GM12878 (cell line): Measurements from ENCODE around the gene PIK3R3. TPM values are rescaled to one million over a fixed set of nuclear protein-coding genes. Genes with fewer than 3 reads are reported as not detected.

ENCODE experiments used
- ATAC-seq: fragments of 200-7000 bp; cut with Tn5 transposase; 3 replicates; pipeline ENCODE4 v1.9.1; 2020; ENCODE audit warnings: mild to moderate bottlenecking, moderate library complexity
- BruUV-seq: library from RNA; stranded (reverse); fragments of 400-500 nt; replicated peaks from 2 replicates; lab custom pipeline; 2021; lab: Mats Ljungman, UMichigan
- CTCF ChIA-PET: fragments of 300-600 bp; sonication (Branson Sonifier 250); formaldehyde crosslinking; extraction: SDS; loops from one replicate; lab custom pipeline; 2021; ENCODE audit warnings: inconsistent platforms; lab: Yijun Ruan, JAX
- POLR2A ChIA-PET: fragments of 350-600 bp; formaldehyde crosslinking; extraction: SDS; loops from one replicate; lab custom pipeline; 2021; ENCODE audit warnings: inconsistent platforms; lab: Charles Lee
- RAD21 ChIA-PET: fragments of 300-600 bp; sonication (Branson Sonifier 250); formaldehyde crosslinking; loops from one replicate; lab custom pipeline; 2023; ENCODE audit warnings: antibody characterized with exemption; ENCODE audit not compliant: unreplicated experiment; lab: Charles Lee
- SMC1A ChIA-PET: fragments of 300-600 bp; sonication (Branson Sonifier 250); formaldehyde crosslinking; loops from one replicate; lab custom pipeline; 2023; ENCODE audit not compliant: unreplicated experiment, uncharacterized antibody; lab: Charles Lee
- DNase-seq: peaks from one replicate; pipeline ENCODE4 v3.0.0-alpha.2; 2011; ENCODE audit warnings: low read depth, low spot score
- FAIRE-seq: peaks from 3 replicates; lab custom pipeline; 2011; peaks lifted over from hg19 to GRCh38; lab: Jason Lieb, UNC
- H2AFZ ChIP-seq: 2 replicates; pipeline ENCODE4 v1.6.0; 2011; ENCODE audit warnings: low read depth, low read length, control low read depth; ENCODE audit not compliant: control insufficient read depth
- H3K27ac ChIP-seq: 2 replicates; pipeline ENCODE4 v1.5.1; 2011; ENCODE audit warnings: control low read depth; ENCODE audit not compliant: control insufficient read depth, insufficient read depth
- H3K27me3 ChIP-seq, 2 experiments: replicated peaks in 1 of 2; 2 replicates each; pipeline versions ENCODE4 v1.6.0 to v1.6.1; 2011; ENCODE audit warnings: low read length in 1 of 2; ENCODE audit not compliant: control insufficient read depth in 2 of 2, insufficient read depth in 2 of 2
- H3K36me3 ChIP-seq, 2 experiments: 2 replicates each; pipeline ENCODE4 v1.5.1; 2011; ENCODE audit warnings: low read length in 1 of 2; ENCODE audit not compliant: control insufficient read depth in 2 of 2, insufficient read depth in 2 of 2
- H3K4me1 ChIP-seq: 2 replicates; pipeline ENCODE4 v1.6.1; 2011; ENCODE audit warnings: mild to moderate bottlenecking, low read length, moderate library complexity, mixed read lengths; ENCODE audit not compliant: control insufficient read depth, insufficient read depth
- H3K4me2 ChIP-seq: 2 replicates; pipeline ENCODE4 v1.6.0; 2011; ENCODE audit warnings: control low read depth; ENCODE audit not compliant: control insufficient read depth, insufficient read depth
- H3K4me3 ChIP-seq: fragments of 200-600 bp; sonication (generic); 2 replicates; pipeline ENCODE4 v1.5.1; 2016
- H3K79me2 ChIP-seq: 2 replicates; pipeline ENCODE4 v1.6.0; 2011; ENCODE audit warnings: low read length; ENCODE audit not compliant: control insufficient read depth, insufficient read depth
- H3K9ac ChIP-seq: 2 replicates; pipeline ENCODE4 v1.8.0; 2011; ENCODE audit warnings: low read length, control low read depth, mixed read lengths; ENCODE audit not compliant: control insufficient read depth, insufficient read depth
- H3K9me3 ChIP-seq: replicated peaks from 3 replicates; pipeline ENCODE4 v1.5.1; 2011; ENCODE audit warnings: mild to moderate bottlenecking, low read length; ENCODE audit not compliant: control insufficient read depth, insufficient read depth
- H4K20me1 ChIP-seq: 2 replicates; pipeline ENCODE4 v1.6.0; 2011; ENCODE audit not compliant: control insufficient read depth, insufficient read depth
- EGR1 ChIP-seq, 2 experiments: IDR thresholded peaks; 1 replicate in 1 of 2; 2 replicates in 1 of 2; pipeline ENCODE4 v1.6.1; 2011 to 2012; ENCODE audit warnings: low read depth in 2 of 2, low read length in 2 of 2, borderline replicate concordance in 1 of 2, mild to moderate bottlenecking in 1 of 2, moderate library complexity in 1 of 2
- KAT2A ChIP-seq: conservative IDR thresholded peaks from 2 replicates; pipeline ENCODE4 v1.6.1; 2011; ENCODE audit warnings: low read depth, low read length; ENCODE audit not compliant: control insufficient read depth
- SMARCA5 ChIP-seq: fragments of 450-650 bp; IDR thresholded peaks from 2 replicates; pipeline ENCODE4 v1.6.1; 2017; ENCODE audit warnings: mild to moderate bottlenecking
- SUZ12 ChIP-seq: fragments of 200-600 bp; sonication (generic); IDR thresholded peaks from one replicate; pipeline ENCODE4 v1.6.1; 2018; ENCODE audit warnings: antibody characterized with exemption, mild to moderate bottlenecking; ENCODE audit not compliant: unreplicated experiment
- TCF3 ChIP-seq: IDR thresholded peaks from 2 replicates; pipeline ENCODE4 v1.6.1; 2012; ENCODE audit warnings: low read depth, mild to moderate bottlenecking, low read length, borderline replicate concordance; ENCODE audit not compliant: insufficient read depth
- ZNF622 ChIP-seq: fragments of 450-650 bp; IDR thresholded peaks from 2 replicates; pipeline ENCODE4 v1.6.1; 2017; ENCODE audit warnings: mild to moderate bottlenecking, inconsistent platforms
- WGBS: methylation state at CpG from one replicate; pipeline ENCODE4 v1.1.6; 2016; ENCODE audit warnings: low lambda C conversion rate; ENCODE audit not compliant: insufficient replicate concordance, insufficient coverage; ENCODE audit errors: missing lambda C conversion rate; 5-methylcytosine and 5-hydroxymethylcytosine counted together
- in situ Hi-C: fragments of 300-500 bp; cut with MboI; formaldehyde crosslinking; loops from 9 replicates; pipeline ENCODE4 v1.14.3; 2018; ENCODE audit warnings: mixed read lengths
- intact Hi-C: fragments of 100-400 bp; cut with micrococcal nuclease; formaldehyde crosslinking; loops from one replicate; pipeline ENCODE4 v1.14.2; 2022; ENCODE audit not compliant: unreplicated experiment
- polyA plus RNA-seq, 11 experiments: library from polyadenylated mRNA; depleted of rRNA in 4 of 11; unstranded in 6 of 11; stranded (reverse) in 5 of 11; fragments of >200 nt; fragmentation: Nextera tagmentation in 4 of 11; fragmentation: Illumina TruSeq in 1 of 11; extraction: Ambion mirVana in 4 of 11; extraction: Trizol in 1 of 11; gene quantifications; 1 replicate in 1 of 11; 2 replicates in 10 of 11; pipeline versions ENCODE4 v1.2.1 to v1.2.3, GENCODE V29; 2011 to 2016; ENCODE audit warnings: inconsistent platforms in 2 of 11, missing spikeins in 2 of 11, low read depth in 1 of 11
- total RNA-seq, 4 experiments: library from RNA; depleted of rRNA in 3 of 4; stranded (reverse); fragments of >200 nt in 3 of 4; fragmentation: Illumina TruSeq in 1 of 4; extraction: Trizol in 1 of 4; gene quantifications; 2 replicates each; pipeline versions ENCODE4 v1.2.1 to v1.2.3, GENCODE V29; 2013 to 2021
- TF ChIP-seq, protein P1 (sequence below): fragments of 450-650 bp; IDR thresholded peaks from 2 replicates; pipeline ENCODE4 v1.6.1; 2017; ENCODE audit warnings: antibody characterized with exemption, mild to moderate bottlenecking, moderate library complexity
- TF ChIP-seq, protein P2 (sequence below): IDR thresholded peaks from 2 replicates; pipeline ENCODE4 v1.6.1; 2011; ENCODE audit warnings: low read depth, low read length, improper control_type of control experiment, borderline replicate concordance
- TF ChIP-seq, protein P3 (sequence below), 3 experiments: IDR thresholded peaks in 2 of 3; conservative IDR thresholded peaks in 1 of 3; 2 replicates each; pipeline ENCODE4 v1.5.1; 2011; ENCODE audit warnings: low read depth in 3 of 3, low read length in 3 of 3, mild to moderate bottlenecking in 3 of 3, control low read depth in 2 of 3, moderate library complexity in 2 of 3, inconsistent platforms in 1 of 3, mixed read lengths in 1 of 3; ENCODE audit not compliant: control insufficient read depth in 2 of 3, insufficient read depth in 1 of 3; ENCODE audit errors: extremely low read depth in 1 of 3

Gene PIK3R3
- total and polyA plus RNA-seq, 10 of the 15 experiments (the other 5 are each of a cell fraction or from before 2014, with no cell fraction given): 4.8 to 27.0 (median 19.8) TPM

DNA sequence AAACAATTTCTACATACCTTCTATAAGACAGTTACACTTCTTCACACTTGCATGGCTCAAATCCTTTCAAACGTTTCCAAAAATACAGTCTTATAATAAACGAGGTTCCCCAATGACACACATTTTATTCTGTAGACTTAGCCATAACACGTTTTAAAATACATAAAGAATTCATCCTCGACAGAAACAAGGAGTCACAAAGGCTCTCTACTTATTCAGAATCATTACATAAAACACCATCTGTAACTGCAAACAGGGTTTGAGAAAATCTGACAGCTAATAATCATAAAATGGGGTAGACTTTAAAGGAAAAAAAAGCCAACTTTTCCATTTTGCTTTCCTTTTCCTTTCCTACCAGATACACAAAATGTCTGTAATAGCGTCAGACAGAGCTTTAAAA lies 1.8 kb downstream of the PIK3R3 start (continued):
- TF ChIP-seq EGR1 (IDR thresholded peaks at IDR 0.05; ENCODE audit: borderline replicate concordance in 1 of 2, low read depth in 2 of 2, low read length in 2 of 2) (no peak), TCF3 (no peak)

DNA sequence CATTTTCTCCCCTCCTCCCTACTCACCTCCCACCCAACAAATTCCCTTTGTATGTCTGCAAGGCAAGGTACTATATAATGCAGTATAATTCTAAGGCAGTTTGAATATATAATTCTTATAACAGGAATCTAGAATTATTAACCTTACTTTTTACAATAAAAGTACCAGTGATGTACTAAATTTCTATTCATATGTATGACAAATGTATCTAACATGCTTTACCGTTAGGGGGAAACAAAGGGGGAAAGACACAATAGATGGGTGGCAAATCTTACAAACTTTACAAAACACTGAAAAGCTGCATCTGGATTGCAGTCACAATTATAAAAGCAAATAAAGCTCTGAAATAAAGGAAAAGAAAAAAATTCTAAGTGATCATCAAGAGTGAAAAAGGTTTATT lies 2.3 kb downstream of the PIK3R3 start:
- peak overlapping the region; percentile 91 for H3K4me3 ChIP-seq
- RAD21 ChIA-PET: interaction anchor here (0.8 to 2.5 kb wide), 16 partner anchors 12 to 210 kb away, joined by 3 to 13 read pairs (median 4); partner anchors contain the start of gene NSUN4
- WGBS: 25% methylated on average over 1 of the region's 1 CpG

More for the DNA sequence above, 2.3 kb downstream of the PIK3R3 start:
- Histone ChIP-seq H3K4me1 (peaks cover 16% of the 10 kb centered on the region), H3K4me2 (peak overlapping the region; percentile 73), H3K27me3 (no peaks in the 10 kb centered on the region), H3K79me2 (peaks cover 63% of the 10 kb centered on the region), H3K9me3 (no peaks in the 10 kb centered on the region), H3K9ac (peak overlapping the region; percentile 63), H3K27ac (no peak overlapping the region; the same call in 1 of the 2 replicates), H4K20me1 (no peaks in the 10 kb centered on the region), H2AFZ (no peak overlapping the region), H3K36me3 (no peaks in the 10 kb centered on the region)
- SMC1A ChIA-PET: interaction anchor here (0.8 to 4.9 kb wide), 22 partner anchors 9 to 94 kb away, joined by 3 to 37 read pairs (median 4); partner anchors contain the start of gene TSPAN1
- POLR2A ChIA-PET: interaction anchor here (0.8 to 2.3 kb wide), 5 partner anchors 12 to 441 kb away, joined by 3 to 11 read pairs (median 5); no protein-coding TSS in a partner anchor
- ATAC-seq: no peak
- TF ChIP-seq, protein P1, sequence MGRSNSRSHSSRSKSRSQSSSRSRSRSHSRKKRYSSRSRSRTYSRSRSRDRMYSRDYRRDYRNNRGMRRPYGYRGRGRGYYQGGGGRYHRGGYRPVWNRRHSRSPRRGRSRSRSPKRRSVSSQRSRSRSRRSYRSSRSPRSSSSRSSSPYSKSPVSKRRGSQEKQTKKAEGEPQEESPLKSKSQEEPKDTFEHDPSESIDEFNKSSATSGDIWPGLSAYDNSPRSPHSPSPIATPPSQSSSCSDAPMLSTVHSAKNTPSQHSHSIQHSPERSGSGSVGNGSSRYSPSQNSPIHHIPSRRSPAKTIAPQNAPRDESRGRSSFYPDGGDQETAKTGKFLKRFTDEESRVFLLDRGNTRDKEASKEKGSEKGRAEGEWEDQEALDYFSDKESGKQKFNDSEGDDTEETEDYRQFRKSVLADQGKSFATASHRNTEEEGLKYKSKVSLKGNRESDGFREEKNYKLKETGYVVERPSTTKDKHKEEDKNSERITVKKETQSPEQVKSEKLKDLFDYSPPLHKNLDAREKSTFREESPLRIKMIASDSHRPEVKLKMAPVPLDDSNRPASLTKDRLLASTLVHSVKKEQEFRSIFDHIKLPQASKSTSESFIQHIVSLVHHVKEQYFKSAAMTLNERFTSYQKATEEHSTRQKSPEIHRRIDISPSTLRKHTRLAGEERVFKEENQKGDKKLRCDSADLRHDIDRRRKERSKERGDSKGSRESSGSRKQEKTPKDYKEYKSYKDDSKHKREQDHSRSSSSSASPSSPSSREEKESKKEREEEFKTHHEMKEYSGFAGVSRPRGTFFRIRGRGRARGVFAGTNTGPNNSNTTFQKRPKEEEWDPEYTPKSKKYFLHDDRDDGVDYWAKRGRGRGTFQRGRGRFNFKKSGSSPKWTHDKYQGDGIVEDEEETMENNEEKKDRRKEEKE: no peak
- TF ChIP-seq, protein P2, sequence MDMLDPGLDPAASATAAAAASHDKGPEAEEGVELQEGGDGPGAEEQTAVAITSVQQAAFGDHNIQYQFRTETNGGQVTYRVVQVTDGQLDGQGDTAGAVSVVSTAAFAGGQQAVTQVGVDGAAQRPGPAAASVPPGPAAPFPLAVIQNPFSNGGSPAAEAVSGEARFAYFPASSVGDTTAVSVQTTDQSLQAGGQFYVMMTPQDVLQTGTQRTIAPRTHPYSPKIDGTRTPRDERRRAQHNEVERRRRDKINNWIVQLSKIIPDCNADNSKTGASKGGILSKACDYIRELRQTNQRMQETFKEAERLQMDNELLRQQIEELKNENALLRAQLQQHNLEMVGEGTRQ: no peak
- TF ChIP-seq ZNF622: no peak
- TF ChIP-seq, protein P3, sequence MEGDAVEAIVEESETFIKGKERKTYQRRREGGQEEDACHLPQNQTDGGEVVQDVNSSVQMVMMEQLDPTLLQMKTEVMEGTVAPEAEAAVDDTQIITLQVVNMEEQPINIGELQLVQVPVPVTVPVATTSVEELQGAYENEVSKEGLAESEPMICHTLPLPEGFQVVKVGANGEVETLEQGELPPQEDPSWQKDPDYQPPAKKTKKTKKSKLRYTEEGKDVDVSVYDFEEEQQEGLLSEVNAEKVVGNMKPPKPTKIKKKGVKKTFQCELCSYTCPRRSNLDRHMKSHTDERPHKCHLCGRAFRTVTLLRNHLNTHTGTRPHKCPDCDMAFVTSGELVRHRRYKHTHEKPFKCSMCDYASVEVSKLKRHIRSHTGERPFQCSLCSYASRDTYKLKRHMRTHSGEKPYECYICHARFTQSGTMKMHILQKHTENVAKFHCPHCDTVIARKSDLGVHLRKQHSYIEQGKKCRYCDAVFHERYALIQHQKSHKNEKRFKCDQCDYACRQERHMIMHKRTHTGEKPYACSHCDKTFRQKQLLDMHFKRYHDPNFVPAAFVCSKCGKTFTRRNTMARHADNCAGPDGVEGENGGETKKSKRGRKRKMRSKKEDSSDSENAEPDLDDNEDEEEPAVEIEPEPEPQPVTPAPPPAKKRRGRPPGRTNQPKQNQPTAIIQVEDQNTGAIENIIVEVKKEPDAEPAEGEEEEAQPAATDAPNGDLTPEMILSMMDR (IDR thresholded peaks at IDR 0.05 in 2 of 3, conservative IDR thresholded peaks at IDR 0.05 in 1 of 3; ENCODE audit: control insufficient read depth in 2 of 3, extremely low read depth in 1 of 3, insufficient read depth in 1 of 3, low read depth in 3 of 3, low read length in 3 of 3): peak in 1 of 3 experiments; percentile 9; a peak in 1 of 6 replicates
- TF ChIP-seq SMARCA5: no peak
- TF ChIP-seq SUZ12: no peak
- TF ChIP-seq KAT2A: no peak
- intact Hi-C loops (loop anchor here (5.0 to 10.0 kb wide), 2 partner anchors 68 to 205 kb away; no protein-coding TSS in a partner anchor), in situ Hi-C loops (no loop called here)
- BruUV-seq: no TSS peak
- no peak for FAIRE-seq
- no peak for DNase-seq
- CTCF ChIA-PET: interaction anchor here (0.6 to 3.5 kb wide), 15 partner anchors 10 to 94 kb away, joined by 3 to 14 read pairs (median 3); partner anchors contain the start of gene TSPAN1
